Measurements from ENCODE around the gene ZBTB20.

ZBTB20 gene

GRCh38 chr3:114672692-114673447 is 474.2 kb downstream of the ZBTB20 start:
- no peak for DNase-seq (ENCODE audit: low read depth, low spot score)

GRCh38 chr3:114671741-114672510 is 475.2 kb downstream of the ZBTB20 start:
- peak; percentile 25 for DNase-seq (ENCODE audit: low read depth, low spot score)

- DNase-seq (ENCODE audit: low read depth, low spot score) = no peak
These were observed 477.5 kb downstream of the ZBTB20 start for GRCh38 chr3:114669614-114670013.

- no peak for DNase-seq (ENCODE audit: low read depth, low spot score)
These were observed 479.0 kb downstream of the ZBTB20 start for GRCh38 chr3:114668099-114668498.

- DNase-seq (ENCODE audit: low read depth, low spot score) = no peak
These were observed 480.5 kb downstream of the ZBTB20 start for GRCh38 chr3:114666623-114667022.

- DNase-seq (ENCODE audit: low read depth, low spot score) = no peak
These were observed 483.1 kb downstream of the ZBTB20 start for GRCh38 chr3:114664006-114664405.

- peak; percentile 37 for DNase-seq (ENCODE audit: low read depth, low spot score)
These were observed 486.3 kb downstream of the ZBTB20 start for GRCh38 chr3:114660808-114661207.

GRCh38 chr3:114660124-114660523 is 487.0 kb downstream of the ZBTB20 start:
- DNase-seq (ENCODE audit: low read depth, low spot score) = peak; percentile 92

GRCh38 chr3:114659109-114660061 is 487.7 kb downstream of the ZBTB20 start:
- peak; percentile 30 for DNase-seq (ENCODE audit: low read depth, low spot score)

- no peak for DNase-seq (ENCODE audit: low read depth, low spot score)
These were observed 495.5 kb downstream of the ZBTB20 start for GRCh38 chr3:114651555-114651954.

- DNase-seq (ENCODE audit: low read depth, low spot score) = peak; percentile 62
These were observed 496.3 kb downstream of the ZBTB20 start for GRCh38 chr3:114650808-114651207.

- DNase-seq (ENCODE audit: low read depth, low spot score) = peak; percentile 78
These were observed 497.8 kb downstream of the ZBTB20 start for GRCh38 chr3:114649331-114649730.

GRCh38 chr3:114646526-114646925 is 500.6 kb downstream of the ZBTB20 start:
- no peak for DNase-seq (ENCODE audit: low read depth, low spot score)

- peak; percentile 44 for DNase-seq (ENCODE audit: low read depth, low spot score)
These were observed 501.7 kb downstream of the ZBTB20 start for GRCh38 chr3:114645392-114645791.

- DNase-seq (ENCODE audit: low read depth, low spot score) = no peak
These were observed 502.7 kb downstream of the ZBTB20 start for GRCh38 chr3:114644367-114644766.

GRCh38 chr3:114642951-114643741 is 503.9 kb downstream of the ZBTB20 start:
- peak; percentile 67 for DNase-seq (ENCODE audit: low read depth, low spot score)

- DNase-seq (ENCODE audit: low read depth, low spot score) = no peak
These were observed 507.0 kb downstream of the ZBTB20 start for GRCh38 chr3:114640126-114640525.

- no peak for DNase-seq (ENCODE audit: low read depth, low spot score)
These were observed 507.9 kb downstream of the ZBTB20 start for GRCh38 chr3:114639171-114639570.

GRCh38 chr3:114635878-114636277 is 511.2 kb downstream of the ZBTB20 start:
- DNase-seq (ENCODE audit: low read depth, low spot score) = no peak

- DNase-seq (ENCODE audit: low read depth, low spot score) = no peak
These were observed 512.5 kb downstream of the ZBTB20 start for GRCh38 chr3:114634635-114635034.
